OCI-LY7 (cell line): ENCODE data around the gene ADM5. TPM values are rescaled to one million over a fixed set of nuclear protein-coding genes. Genes with fewer than 3 reads are reported as not detected.

Experiments used
- BruUV-seq: library from RNA; stranded (reverse); fragments of 400-500 nt; replicated peaks from 2 replicates; lab custom pipeline; 2021; lab: Mats Ljungman, UMichigan
- CTCF ChIA-PET: fragments of 300-600 bp; sonication (Branson Sonifier 250); formaldehyde crosslinking; loops from one replicate; lab custom pipeline; 2022; ENCODE audit warnings: antibody characterized with exemption; ENCODE audit not compliant: unreplicated experiment; lab: Charles Lee
- POLR2A ChIA-PET: fragments of 300-600 bp; sonication (Branson Sonifier 250); formaldehyde crosslinking; loops from one replicate; lab custom pipeline; 2022; ENCODE audit warnings: antibody characterized with exemption; lab: Charles Lee
- DNase-seq: peaks from one replicate; pipeline ENCODE4 v3.0.0-alpha.2; 2015; ENCODE audit warnings: low spot score
- H2AFZ ChIP-seq: fragments of 200-600 bp; sonication (generic), shearing (Covaris generic); 2 replicates; pipeline ENCODE4 v1.6.1; 2014; ENCODE audit warnings: mild to moderate bottlenecking, antibody characterized with exemption, low read length, moderate library complexity
- H3K27ac ChIP-seq: fragments of 200-600 bp; sonication (generic); 2 replicates; pipeline ENCODE4 v1.5.1; 2014; ENCODE audit warnings: mixed run types, low read depth, mild to moderate bottlenecking, moderate library complexity, low read length, inconsistent platforms; ENCODE audit not compliant: poor library complexity, severe bottlenecking
- H3K36me3 ChIP-seq: fragments of 200-600 bp; sonication (generic); 2 replicates; pipeline ENCODE4 v1.6.1; 2014; ENCODE audit warnings: mild to moderate bottlenecking, antibody characterized with exemption, low read length, moderate library complexity, mixed read lengths; ENCODE audit not compliant: insufficient read depth
- H3K4me1 ChIP-seq: fragments of 200-600 bp; sonication (generic); 2 replicates; pipeline ENCODE4 v1.5.1; 2014; ENCODE audit warnings: mild to moderate bottlenecking, low read length; ENCODE audit not compliant: insufficient read depth, poor library complexity, severe bottlenecking
- H3K4me2 ChIP-seq: fragments of 200-600 bp; sonication (generic); 2 replicates; pipeline ENCODE4 v1.6.1; 2014; ENCODE audit warnings: mild to moderate bottlenecking, low read length
- H3K4me3 ChIP-seq: fragments of 200-600 bp; sonication (generic); 2 replicates; pipeline ENCODE4 v1.5.1; 2014; ENCODE audit warnings: mild to moderate bottlenecking, low read depth, low read length; ENCODE audit not compliant: poor library complexity, severe bottlenecking
- H3K79me2 ChIP-seq: fragments of 200-600 bp; sonication (generic); 2 replicates; pipeline ENCODE4 v1.6.1; 2016; ENCODE audit warnings: low read depth, mild to moderate bottlenecking, low read length, moderate library complexity, mixed read lengths; ENCODE audit not compliant: insufficient read depth
- H3K9me2 ChIP-seq: fragments of 200-600 bp; sonication (generic); 2 replicates; pipeline ENCODE4 v1.6.1; 2016; ENCODE audit warnings: mild to moderate bottlenecking, low read length, mixed read lengths; ENCODE audit not compliant: insufficient read depth
- H3K9me3 ChIP-seq: fragments of 200-600 bp; sonication (generic); 2 replicates; pipeline ENCODE4 v1.6.1; 2014; ENCODE audit warnings: mild to moderate bottlenecking, mixed run types, low read length, mixed read lengths
- H4K20me1 ChIP-seq: fragments of 200-600 bp; sonication (generic); 2 replicates; pipeline ENCODE4 v1.6.1; 2014; ENCODE audit warnings: mild to moderate bottlenecking, antibody characterized with exemption, low read length, moderate library complexity, mixed read lengths; ENCODE audit not compliant: insufficient read depth
- CTCF ChIP-seq: fragments of 200-600 bp; sonication (generic); conservative IDR thresholded peaks from 2 replicates; pipeline ENCODE4 v1.5.1; 2014; ENCODE audit warnings: mild to moderate bottlenecking, antibody characterized with exemption, low read length, moderate library complexity, mixed read lengths
- EZH2phosphoT487 ChIP-seq: fragments of 200-600 bp; sonication (generic); IDR thresholded peaks from 2 replicates; pipeline ENCODE4 v1.6.1; 2018; ENCODE audit warnings: low read depth, borderline replicate concordance, mild to moderate bottlenecking, mixed run types, antibody characterized with exemption, low read length, moderate library complexity, mixed read lengths
- intact Hi-C: fragments of 100-400 bp; cut with micrococcal nuclease; formaldehyde crosslinking; loops from one replicate; pipeline ENCODE4 v1.10.0; 2022; ENCODE audit not compliant: unreplicated experiment
- total RNA-seq, 2 experiments: library from RNA; depleted of rRNA in 1 of 2; stranded (reverse); fragments of >200 nt in 1 of 2; shearing (Covaris generic) in 1 of 2; gene quantifications; 2 replicates each; pipeline ENCODE4 v1.2.3, GENCODE V29; 2014 to 2022

ADM5 gene
- total RNA-seq, 2 experiments from 2014 or later = 15.3 to 16.5 TPM

- no TSS peak for BruUV-seq
- intact Hi-C loops = no loop called here
- Histone ChIP-seq H2AFZ (no peak overlapping the region), H4K20me1 (no peaks in the 10 kb centered on the region; the same call in 1 of the 2 replicates), H3K4me3 (peak overlapping the region; percentile 93), H3K9me2 (no peaks in the 10 kb centered on the region), H3K36me3 (peaks cover 21% of the 10 kb centered on the region; the same call in 1 of the 2 replicates), H3K4me2 (peak overlapping the region; percentile 92), H3K9me3 (no peaks in the 10 kb centered on the region), H3K4me1 (peaks cover 21% of the 10 kb centered on the region), H3K79me2 (peaks cover 28% of the 10 kb centered on the region), H3K27ac (no peak overlapping the region)
- DNase-seq = no peak
- TF ChIP-seq EZH2phosphoT487 = no peak
- no peak for TF ChIP-seq CTCF
- ChIA-PET POLR2A (interaction anchor here (1.9 kb wide), 1 partner anchor 32 kb away, joined by 6 read pairs; no protein-coding TSS in a partner anchor), CTCF (no interaction called here)
These were observed 45.9 kb upstream of the ADM5 start for GRCh38 chr19:49643466-49643865.

GRCh38 chr19:49645592-49645991 is 43.8 kb upstream of the ADM5 start:
- H4K20me1 ChIP-seq = no peaks in the 10 kb centered on the region; the same call in 1 of the 2 replicates
- CTCF ChIA-PET = no interaction called here
- peaks cover 39% of the 10 kb centered on the region; the same call in 1 of the 2 replicates for H3K36me3 ChIP-seq
- no peak overlapping the region for H3K4me3 ChIP-seq
- peaks cover 28% of the 10 kb centered on the region for H3K79me2 ChIP-seq
- H3K4me1 ChIP-seq = peaks cover 14% of the 10 kb centered on the region
- H2AFZ ChIP-seq = no peak overlapping the region
- H3K9me3 ChIP-seq = no peaks in the 10 kb centered on the region
- no peak for DNase-seq
- no peak overlapping the region for H3K27ac ChIP-seq
- no peaks in the 10 kb centered on the region for H3K9me2 ChIP-seq
- no peak overlapping the region for H3K4me2 ChIP-seq
- intact Hi-C loops = no loop called here
- no TSS peak for BruUV-seq
- no peak for TF ChIP-seq EZH2phosphoT487
- no peak for TF ChIP-seq CTCF
- POLR2A ChIA-PET = no interaction called here

GRCh38 chr19:49645995-49646394 is 43.4 kb upstream of the ADM5 start:
- peaks cover 41% of the 10 kb centered on the region for H3K36me3 ChIP-seq
- intact Hi-C loops = no loop called here
- no peak for TF ChIP-seq EZH2phosphoT487
- no peak for TF ChIP-seq CTCF
- no peak overlapping the region for H3K4me2 ChIP-seq
- peaks cover 26% of the 10 kb centered on the region for H3K79me2 ChIP-seq
- ChIA-PET POLR2A (no interaction called here), CTCF (no interaction called here)
- no peak for DNase-seq
- H3K4me3 ChIP-seq = no peak overlapping the region
- no peaks in the 10 kb centered on the region for H3K9me3 ChIP-seq
- no peak overlapping the region for H3K27ac ChIP-seq
- BruUV-seq = no TSS peak
- no peaks in the 10 kb centered on the region; the same call in 1 of the 2 replicates for H4K20me1 ChIP-seq
- H2AFZ ChIP-seq = no peak overlapping the region
- no peaks in the 10 kb centered on the region for H3K9me2 ChIP-seq
- peaks cover 14% of the 10 kb centered on the region for H3K4me1 ChIP-seq
